DOHH2 (cell line): Measurements from ENCODE around the gene METTL1.

Experiments
- CTCF ChIP-seq: fragments of 200-600 bp; sonication (generic); IDR thresholded peaks from one replicate; pipeline ENCODE4 v1.5.1; 2014; ENCODE audit warnings: antibody characterized with exemption, mild to moderate bottlenecking, low read depth, low read length; ENCODE audit not compliant: poor library complexity, severe bottlenecking
- EZH2phosphoT487 ChIP-seq: fragments of 200-600 bp; sonication (generic); IDR thresholded peaks from 2 replicates; pipeline ENCODE4 v1.6.1; 2017; ENCODE audit warnings: borderline replicate concordance, mild to moderate bottlenecking, antibody characterized with exemption, low read length, moderate library complexity, mixed read lengths

- TF ChIP-seq CTCF = no peak
- no peak for TF ChIP-seq EZH2phosphoT487
Measured at GRCh38 chr12:57767305-57767698, 4.6 kb downstream of the METTL1 start.
